ENCODE data around the gene ACKR3. TPM values are rescaled to one million over a fixed set of nuclear protein-coding genes. Genes with fewer than 3 reads are reported as not detected.

The ACKR3 gene
- polyA plus RNA-seq, 4 donors: 60.8 to 70.5 (median 67.6) TPM

DNA sequence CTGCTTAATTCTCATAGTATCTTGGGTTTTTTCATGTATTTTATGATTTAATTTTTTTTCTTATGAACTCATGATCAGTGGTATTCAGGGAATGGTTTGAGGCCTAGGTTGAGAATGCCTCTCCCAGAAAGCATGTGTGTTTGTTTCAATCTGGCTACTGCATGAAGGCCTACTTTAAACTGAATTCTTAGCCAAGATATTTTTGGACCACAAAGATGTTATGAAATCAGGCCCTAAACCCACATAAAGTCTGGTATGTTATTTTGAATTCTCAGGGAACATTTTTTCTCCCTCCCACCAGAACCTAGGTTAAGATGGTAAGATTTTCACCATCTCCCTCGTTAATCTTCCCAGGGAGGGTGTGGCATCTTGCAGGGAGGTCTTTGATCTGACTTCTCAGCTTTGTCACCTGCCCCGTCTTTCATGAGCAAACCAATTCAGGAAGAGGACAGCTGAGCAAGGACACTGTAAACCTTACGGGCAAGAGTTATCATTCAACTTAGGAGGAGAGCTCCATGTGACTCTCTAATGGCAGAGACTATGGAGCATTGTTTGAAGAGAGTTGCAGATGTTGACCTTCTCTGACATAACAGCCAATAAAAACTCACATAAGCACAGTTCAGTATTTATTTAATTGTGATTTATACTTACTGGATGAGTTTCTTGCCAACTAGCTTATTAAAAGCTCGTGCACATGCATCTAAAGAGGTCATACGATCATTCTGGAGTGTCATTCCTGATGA lies 21.3 kb upstream of the ACKR3 start:
- DNase-seq (ENCODE audit: low read depth in 4 of 4, low spot score in 3 of 4): no peak

DNA sequence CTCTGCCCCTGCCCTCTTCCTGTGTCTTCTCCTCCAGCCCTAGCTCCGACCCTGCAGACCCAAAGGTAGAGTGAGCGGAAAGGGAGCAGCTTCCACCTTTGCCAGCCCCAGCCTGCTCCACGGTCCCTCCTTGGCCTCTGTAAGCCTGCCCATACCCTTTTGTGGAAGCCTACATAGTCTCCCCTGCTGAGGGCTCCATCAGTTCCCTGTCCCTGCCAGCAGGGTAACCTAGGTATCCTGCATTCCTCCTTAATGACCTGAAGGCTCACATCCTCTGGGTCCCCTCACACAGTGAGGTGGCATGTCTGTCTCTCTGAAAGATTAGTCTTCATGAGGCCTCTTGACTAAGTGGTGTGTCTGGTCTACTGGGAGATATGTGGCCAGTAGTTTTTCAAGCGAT lies 20.5 kb upstream of the ACKR3 start:
- DNase-seq (ENCODE audit: low read depth in 4 of 4, low spot score in 3 of 4): no peak

DNA sequence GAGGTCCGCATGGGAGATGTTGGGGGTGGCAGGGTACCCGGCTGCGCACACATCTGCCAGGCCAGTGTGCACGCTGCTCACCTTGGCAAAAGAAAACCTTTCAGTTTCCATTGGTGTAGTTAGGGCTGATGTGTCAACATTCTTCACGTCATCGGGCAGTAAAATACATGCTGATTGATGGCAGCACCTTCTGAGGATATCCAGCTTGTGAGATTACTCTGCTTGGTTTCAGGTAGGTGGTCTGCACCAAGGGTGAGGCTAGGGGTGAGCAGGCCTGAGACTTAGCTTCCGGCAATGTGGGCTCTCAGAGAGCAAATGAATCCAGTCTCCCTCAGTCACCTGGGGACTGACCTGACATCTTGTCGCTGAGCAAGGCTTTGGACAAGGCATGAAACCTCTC lies 19.3 kb upstream of the ACKR3 start:
- no peak for DNase-seq (ENCODE audit: low read depth in 4 of 4, low spot score in 3 of 4)

DNA sequence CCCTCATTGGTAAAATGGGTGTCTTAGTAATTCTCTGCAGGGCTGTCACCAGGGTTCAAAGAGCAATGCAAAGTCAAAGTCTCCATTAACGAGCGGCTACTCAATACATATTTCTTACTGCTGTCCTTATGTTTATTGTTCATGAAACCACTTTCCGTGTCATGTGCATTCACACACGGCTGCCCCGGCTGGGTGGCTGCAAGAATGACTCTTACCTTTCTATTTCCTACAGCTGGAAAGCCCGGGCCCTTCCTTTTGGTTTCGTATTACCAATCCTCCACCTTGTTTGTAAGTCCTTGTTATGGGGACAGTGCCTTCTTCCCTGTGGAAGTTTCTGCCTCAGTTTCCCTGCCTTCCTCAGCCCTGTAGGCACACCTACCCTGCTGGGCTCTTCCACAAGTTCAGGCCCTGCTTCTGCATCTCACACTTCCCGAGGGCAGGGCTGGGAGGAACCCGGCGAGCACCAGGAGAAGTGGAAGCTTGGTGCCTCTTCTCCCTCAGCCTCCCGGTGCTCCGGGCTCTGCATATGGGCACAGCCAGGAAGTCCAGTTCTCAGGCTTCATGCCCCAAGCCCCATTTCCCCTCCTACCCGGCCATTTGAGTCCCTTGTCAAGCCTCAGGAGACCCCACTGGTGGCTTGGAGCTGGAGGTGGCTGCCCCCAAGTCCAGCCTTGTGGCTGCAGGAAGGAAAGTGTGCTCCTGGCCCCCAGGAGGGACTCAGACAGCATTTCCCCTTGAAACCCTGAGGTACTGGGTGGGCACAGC lies 18.7 kb upstream of the ACKR3 start:
- DNase-seq (ENCODE audit: low read depth in 4 of 4, low spot score in 3 of 4): no peak

DNA sequence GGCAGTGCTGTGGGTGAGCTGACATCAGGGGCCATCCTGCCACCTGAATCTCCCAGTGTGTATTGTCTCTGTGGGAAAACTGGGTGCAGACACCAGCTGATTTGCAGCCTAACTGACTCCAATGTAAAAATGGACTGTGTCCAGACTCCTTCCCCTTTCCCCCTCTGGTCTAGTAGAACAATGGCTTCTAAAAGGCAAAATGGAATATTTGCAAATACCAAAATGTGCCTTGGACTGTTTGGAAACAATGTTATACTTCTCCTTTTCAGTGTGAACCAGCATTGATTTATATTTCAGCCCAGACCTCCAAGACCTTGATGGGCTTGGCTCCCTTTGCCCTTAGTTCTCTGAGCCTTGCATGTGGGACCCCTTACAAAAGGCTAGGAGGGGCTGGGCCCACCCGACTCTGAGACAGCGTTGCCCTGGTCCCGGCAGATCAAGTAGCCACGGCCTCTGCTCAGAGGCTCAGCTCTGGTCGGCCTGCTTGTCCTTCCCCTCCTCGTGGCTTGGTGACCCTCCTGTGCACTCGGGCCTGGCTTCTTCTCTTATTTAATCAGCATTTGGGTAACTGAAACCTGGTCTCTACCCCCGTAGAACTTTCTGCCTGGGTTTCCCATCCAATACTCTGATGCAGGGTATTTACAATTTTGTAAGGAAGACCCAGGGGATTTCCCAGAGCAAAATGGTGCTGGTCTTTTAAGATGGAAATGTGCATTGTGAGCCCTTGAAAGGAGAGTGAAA lies 18.0 kb upstream of the ACKR3 start:
- no peak for DNase-seq (ENCODE audit: low read depth in 4 of 4, low spot score in 3 of 4)

DNA sequence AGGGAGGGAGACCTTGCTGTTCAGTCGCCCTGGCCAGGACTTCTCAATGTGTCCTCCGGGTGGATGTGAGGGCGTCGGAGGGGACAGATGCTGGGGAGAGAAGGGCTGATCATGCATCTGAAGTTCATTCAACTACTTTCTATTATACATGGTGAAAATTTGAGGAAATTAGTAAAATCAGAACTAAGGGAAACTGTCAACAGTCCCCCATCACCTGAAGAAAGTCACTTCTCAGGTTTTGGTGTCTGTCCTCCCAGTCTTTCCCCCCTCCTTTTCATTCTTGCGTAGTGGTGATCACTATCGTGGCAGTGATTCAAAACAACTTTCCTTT lies 17.4 kb upstream of the ACKR3 start:
- DNase-seq (ENCODE audit: low read depth in 4 of 4, low spot score in 3 of 4): no peak

DNA sequence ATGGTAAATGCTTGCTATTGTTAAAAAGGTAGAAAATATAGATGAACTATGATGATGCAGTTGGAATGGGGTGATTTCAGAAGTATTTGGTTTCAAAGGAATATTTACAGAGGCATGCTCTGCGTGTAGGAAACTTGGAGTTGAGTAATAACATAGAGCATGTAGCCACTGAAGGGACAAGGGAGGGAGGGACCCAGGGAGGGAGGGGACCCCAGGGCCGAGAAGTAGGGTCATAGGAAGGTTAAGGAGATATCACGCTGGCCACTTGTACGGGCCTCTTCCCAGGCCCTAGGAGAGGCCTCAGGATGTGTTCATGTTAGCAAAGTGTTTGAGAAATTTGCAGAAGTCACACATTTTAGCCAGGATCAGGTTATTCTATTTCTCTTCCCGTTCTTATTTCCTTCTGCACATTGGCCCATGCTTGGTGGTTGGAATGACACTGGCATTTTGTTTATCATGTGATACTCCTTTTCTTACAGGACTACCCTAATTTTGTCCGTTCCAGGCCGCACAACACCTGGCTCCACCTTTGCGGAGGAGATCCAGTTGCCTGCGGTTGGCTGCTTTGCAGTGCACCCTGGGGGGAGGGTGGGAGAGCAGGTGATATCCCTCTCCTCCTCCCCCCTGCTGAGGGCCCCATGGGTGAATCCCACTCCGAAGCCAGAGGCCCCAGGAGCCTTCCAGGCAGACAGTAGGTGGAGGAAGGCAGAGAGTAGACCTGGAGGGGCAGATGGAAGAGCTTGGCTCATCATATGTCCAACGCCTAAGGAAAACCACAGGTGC lies 16.9 kb upstream of the ACKR3 start:
- no peak for DNase-seq (ENCODE audit: low read depth in 4 of 4, low spot score in 3 of 4)

DNA sequence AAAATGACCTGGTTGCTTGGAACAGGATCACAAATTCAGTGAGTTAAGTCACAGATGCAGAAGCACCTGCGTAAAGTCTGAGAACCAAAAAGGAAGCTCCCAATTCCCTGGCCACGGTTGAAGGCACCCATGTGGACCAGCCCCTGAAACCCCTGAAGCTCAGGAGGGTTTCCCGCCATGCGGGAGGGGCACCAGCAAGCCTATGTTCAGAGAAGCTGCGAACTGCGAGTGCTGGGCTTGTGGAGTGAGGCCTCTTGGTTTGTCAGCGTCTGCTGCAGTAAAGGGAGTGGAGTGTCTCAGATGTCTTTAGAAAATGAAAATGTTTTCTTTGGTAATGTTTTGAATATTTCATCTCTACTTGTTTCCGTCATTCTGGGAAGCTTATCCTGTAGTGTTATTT lies 16.1 kb upstream of the ACKR3 start:
- no peak for DNase-seq (ENCODE audit: low read depth in 4 of 4, low spot score in 3 of 4)

DNA sequence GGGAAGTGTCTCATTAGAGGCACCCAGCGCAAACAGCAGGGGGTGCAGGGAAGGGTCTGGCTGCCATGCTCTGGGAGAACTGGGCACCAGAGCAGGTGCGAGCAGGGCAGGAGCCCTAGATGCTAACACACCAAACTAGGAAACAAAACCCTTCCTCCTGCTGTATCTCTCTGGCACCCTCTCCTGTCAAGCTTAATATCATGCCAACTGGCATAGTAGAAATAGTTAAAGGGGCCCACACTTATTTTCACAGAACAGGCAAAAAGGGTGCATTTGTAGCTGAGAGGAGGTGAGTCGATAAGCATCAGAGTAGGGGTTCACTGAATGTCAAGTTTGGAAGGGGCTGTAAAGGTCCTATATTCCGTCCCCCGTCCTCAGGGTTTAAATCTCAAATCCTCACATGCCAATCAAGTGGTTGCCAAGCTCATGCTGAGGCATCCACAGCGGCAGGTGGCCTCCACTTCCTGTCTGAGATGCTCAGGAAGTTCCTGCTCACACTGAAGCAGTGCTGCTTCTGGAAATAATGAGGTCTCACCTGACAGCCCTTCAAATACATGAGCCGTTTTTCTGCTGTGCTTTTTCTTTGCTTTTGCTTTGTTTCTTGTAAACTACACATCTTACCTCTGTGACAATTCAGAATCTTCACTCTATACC lies 14.9 kb upstream of the ACKR3 start:
- DNase-seq (ENCODE audit: low read depth in 4 of 4, low spot score in 3 of 4): no peak

DNA sequence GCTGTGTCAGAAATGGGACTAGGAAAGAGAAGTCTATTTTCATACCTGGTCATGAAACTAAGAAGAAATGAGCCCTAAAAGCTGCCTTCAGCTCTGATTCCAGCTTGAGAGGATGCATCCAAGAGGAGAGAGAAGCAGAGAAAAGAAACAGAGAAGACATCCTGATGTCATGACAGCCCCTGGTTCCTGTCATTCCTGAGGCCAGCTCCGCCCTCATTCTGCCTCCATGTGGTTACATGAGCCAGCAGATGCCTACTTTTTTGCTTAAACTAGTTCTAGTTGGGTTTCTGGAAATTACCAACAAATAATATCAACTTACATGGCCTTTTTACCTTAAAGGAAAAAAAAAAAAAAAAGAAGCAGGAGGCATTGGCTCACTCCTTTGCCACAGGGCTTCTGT lies 14.1 kb upstream of the ACKR3 start:
- DNase-seq (ENCODE audit: low read depth in 4 of 4, low spot score in 3 of 4): no peak

DNA sequence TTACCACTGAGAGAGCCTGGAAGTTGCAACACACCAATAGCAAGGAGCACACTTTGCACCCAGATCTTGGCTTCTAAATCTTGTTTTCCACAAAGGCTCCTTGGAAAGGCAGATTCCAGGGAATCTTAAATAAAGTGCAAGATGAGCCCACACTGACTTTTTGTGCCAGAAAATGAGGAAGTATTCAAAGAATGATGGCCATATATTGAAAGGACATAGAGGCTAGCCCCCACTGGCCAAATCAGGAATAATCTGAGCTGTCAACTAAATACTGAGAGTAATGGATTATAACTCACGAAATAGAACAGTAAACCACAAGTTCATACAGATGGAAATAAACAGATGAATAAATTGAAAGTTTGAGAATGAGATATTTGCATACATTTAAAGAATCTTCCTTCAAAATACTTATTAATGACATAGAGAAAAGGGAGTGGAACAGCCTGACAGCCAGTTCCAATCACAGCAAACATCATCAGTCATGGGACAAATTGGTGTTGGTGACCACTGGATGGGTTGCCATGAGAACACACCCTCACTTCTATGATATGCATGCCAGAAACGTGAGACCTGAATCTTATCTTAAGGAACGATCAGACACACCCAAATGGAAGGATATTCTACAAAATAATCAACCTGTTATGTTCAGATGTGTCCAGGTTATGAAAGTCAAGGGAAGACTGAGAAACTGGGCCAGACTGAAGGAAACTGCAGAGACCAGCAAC lies 12.2 kb upstream of the ACKR3 start:
- DNase-seq (ENCODE audit: low read depth in 4 of 4, low spot score in 3 of 4): no peak

DNA sequence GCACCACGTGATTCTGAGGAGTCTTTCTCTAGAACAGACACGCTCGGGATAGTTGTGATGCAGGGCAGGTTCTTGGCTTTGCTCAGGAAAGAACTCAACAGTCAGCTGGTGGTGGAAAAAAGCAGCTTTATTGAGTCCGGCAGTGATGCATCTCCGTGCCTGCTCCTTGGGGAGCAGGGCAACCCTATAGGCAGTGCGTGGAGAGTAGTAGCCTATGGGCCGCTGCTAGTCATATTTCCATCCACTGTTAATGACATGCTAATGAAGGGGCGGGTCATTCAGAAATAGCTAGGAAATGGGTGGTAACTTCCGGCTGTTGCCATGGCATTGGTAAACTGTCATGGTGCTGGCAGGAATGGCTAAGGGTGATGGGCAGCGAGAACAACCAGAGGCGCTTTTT lies 11.6 kb upstream of the ACKR3 start:
- no peak for DNase-seq (ENCODE audit: low read depth in 4 of 4, low spot score in 3 of 4)

DNA sequence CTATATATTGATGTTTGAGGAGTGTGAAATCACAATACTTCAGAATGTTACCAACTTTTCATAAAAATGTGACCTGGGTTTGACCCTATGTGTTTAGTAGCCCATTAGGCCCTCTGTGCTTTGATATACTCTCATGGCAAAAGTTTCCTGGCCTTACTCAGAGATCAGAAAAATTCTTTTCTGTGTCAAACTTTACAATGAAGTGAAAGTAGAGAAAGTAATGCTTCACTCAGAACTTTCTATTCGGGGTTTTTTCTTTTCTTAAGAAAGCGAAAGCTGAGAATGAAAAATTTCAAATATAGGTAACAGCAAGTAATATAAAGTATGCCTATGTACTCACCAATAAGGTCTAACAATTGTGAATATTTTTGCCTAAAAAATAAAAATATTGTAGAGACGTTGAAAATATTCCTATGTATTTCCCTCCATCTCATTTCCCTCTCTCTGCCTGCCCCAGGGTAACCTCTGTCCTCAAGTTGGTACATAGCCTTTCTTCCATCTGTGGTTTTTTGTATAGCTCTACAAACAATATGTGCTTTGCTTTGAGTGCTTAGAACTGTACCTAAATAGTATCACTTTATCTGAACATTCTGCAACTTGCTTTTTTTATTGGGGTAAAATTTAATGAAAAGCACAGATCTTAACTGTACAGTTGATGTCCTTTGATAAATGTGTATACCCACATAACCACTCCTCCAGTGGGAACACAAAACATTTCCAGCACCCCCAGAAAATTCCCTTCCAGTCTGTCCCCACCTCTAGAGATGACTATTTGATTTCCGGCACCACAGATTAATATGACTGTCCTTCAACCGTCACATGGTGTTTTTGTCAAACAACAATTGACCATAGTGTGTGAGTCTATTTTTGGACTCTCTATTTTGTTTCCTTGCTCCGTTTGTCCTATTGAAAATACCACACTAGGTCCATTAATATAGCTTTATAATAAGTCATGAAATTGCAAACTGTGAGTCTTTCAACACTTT lies 10.3 kb upstream of the ACKR3 start:
- no peak for DNase-seq (ENCODE audit: low read depth in 4 of 4, low spot score in 3 of 4)

DNA sequence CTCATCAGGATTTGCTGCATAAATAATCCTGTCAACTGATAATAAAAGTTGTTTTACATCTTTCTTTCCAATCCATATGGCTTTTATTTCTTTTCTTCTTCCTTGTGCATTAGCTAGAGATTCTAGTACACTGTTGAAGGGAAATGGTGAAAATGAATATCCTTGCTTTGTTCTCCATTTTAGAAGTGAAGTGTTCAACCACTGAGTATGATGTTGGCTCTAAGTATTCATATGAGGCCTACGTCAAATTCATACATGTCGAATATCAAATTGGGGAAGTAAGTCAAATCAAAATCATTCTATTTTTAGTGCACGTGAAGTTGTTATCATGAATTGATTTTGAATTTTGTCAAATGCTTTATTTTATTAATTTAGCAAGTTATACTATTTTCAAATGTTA lies 7.8 kb upstream of the ACKR3 start:
- no peak for DNase-seq (ENCODE audit: low read depth in 4 of 4, low spot score in 3 of 4)

DNA sequence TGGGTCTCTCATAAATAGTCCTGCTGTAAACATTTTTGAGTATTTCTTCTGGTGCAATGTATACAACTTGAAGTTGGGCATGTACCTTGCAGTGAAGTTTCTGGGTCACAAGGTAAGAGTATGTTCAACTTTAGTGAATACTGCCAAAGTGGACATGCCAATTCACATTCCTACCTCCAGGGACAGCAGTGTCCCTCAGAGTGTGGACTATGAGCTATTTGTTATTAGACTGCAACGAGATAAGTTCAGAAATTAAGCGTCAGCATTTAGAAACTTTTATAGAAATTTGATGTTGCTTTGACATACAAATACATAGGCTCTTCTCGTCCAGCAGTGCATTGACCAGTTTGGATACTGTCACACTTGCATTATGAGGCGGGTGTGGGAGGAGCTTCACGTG lies 7.2 kb upstream of the ACKR3 start:
- DNase-seq (ENCODE audit: low read depth in 4 of 4, low spot score in 3 of 4): no peak

DNA sequence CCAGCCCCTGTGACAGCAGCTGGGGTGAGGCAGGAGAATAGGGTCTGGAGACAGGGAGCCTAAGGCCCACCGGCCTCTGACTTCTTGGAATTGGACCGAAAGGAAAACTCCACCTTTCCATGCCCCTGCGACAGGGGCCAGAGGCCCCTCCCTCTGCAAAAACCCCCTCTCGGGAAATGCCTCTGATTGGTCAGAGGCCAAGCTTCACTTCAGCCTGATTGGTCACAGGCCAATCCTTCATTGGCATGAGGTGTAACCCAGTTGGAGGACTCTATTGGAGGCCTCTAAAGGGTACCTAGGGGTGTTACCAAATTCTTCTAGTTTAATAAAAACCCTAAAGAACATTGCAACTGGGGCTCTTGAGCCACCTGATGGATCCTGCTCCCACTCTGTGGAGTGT lies 5.7 kb upstream of the ACKR3 start:
- DNase-seq (ENCODE audit: low read depth in 4 of 4, low spot score in 3 of 4): no peak

DNA sequence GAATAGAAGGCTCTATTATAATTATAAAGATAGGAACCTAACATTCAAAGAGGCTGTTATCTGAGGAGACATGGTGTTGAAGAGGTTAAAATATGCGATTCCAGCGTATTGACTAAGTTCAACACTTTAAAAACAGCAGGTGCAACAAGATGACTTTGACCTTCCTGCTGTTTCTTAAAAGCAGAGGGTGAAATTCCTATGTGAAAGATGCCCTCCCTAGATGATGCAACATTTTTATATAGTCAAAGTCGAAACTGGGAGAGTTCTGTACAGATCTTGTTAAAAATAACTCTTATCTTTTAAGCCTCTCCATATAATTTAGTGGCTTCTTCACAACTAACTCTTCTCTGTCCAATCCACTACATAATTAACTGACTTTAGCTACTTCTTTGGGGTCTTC lies 4.4 kb upstream of the ACKR3 start:
- no peak for DNase-seq (ENCODE audit: low read depth in 4 of 4, low spot score in 3 of 4)

DNA sequence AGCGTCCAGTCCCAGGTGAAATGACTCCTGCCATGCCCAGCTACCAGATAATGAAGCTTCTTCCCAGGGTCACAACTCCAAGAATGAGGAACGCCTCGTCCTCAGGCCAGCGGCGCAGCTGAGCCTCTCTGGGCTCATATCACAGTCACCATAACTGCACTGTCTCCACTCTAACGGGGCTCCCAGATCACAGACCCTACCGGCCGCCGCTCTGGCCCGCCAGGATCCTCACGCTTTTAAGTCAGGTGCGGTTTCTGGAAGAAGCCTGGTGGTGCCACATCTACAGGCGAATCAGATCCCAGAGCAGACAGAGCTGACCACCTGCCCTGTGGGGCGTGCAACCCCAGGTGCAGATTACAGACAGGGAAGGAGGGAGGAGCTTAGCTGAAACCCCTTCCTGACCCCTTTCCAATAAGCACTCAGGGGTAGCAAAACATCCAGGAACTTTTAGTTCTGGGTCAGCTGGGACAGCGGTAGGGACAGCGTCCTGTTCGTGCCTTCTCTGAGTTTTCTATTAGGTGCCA lies 3.7 kb upstream of the ACKR3 start:
- no peak for DNase-seq (ENCODE audit: low read depth in 4 of 4, low spot score in 3 of 4)
